GM04503 (cell line): Measurements from ENCODE around the gene TTLL5.

Source experiments
- DNase-seq: peaks from one replicate; pipeline ENCODE4 v3.0.0-alpha.2; 2012; ENCODE audit warnings: low read depth

The TTLL5 gene

GRCh38 chr14:75742867-75743266 is 81.8 kb downstream of the TTLL5 start:
- no peak for DNase-seq

- DNase-seq, result no peak
Observed at GRCh38 chr14:75747899-75748298, 86.9 kb downstream of the TTLL5 start.

GRCh38 chr14:75748336-75748735 is 87.3 kb downstream of the TTLL5 start:
- no peak for DNase-seq

- DNase-seq, result peak; percentile 7
Observed at GRCh38 chr14:75751296-75751695, 90.2 kb downstream of the TTLL5 start.

GRCh38 chr14:75752086-75752485 is 91.0 kb downstream of the TTLL5 start:
- DNase-seq, result no peak

GRCh38 chr14:75752907-75753594 is 92.0 kb downstream of the TTLL5 start:
- DNase-seq, result peak; percentile 14

GRCh38 chr14:75753696-75754095 is 92.7 kb downstream of the TTLL5 start:
- DNase-seq, result no peak

GRCh38 chr14:75757644-75758402 is 96.8 kb downstream of the TTLL5 start:
- no peak for DNase-seq

GRCh38 chr14:75764020-75764419 is 103.0 kb downstream of the TTLL5 start:
- DNase-seq, result no peak

GRCh38 chr14:75769047-75769685 is 108.1 kb downstream of the TTLL5 start:
- DNase-seq, result no peak

GRCh38 chr14:75770635-75771034 is 109.6 kb downstream of the TTLL5 start:
- no peak for DNase-seq

GRCh38 chr14:75771595-75771994 is 110.5 kb downstream of the TTLL5 start:
- no peak for DNase-seq

GRCh38 chr14:75773046-75773445 is 112.0 kb downstream of the TTLL5 start:
- no peak for DNase-seq

- DNase-seq, result no peak
Observed at GRCh38 chr14:75781096-75781495, 120.0 kb downstream of the TTLL5 start.

- DNase-seq, result no peak
Observed at GRCh38 chr14:75783184-75783583, 122.1 kb downstream of the TTLL5 start.

GRCh38 chr14:75783602-75784313 is 122.7 kb downstream of the TTLL5 start:
- DNase-seq, result no peak

- no peak for DNase-seq
Observed at GRCh38 chr14:75784314-75784686, 123.3 kb downstream of the TTLL5 start.

GRCh38 chr14:75793806-75794205 is 132.8 kb downstream of the TTLL5 start:
- DNase-seq, result no peak

- peak; percentile 28 for DNase-seq
Observed at GRCh38 chr14:75794615-75795038, 133.6 kb downstream of the TTLL5 start.

- DNase-seq, result no peak
Observed at GRCh38 chr14:75800792-75801191, 139.7 kb downstream of the TTLL5 start.

- DNase-seq, result no peak
Observed at GRCh38 chr14:75802486-75802885, 141.4 kb downstream of the TTLL5 start.

GRCh38 chr14:75803765-75804164 is 142.7 kb downstream of the TTLL5 start:
- no peak for DNase-seq
